ENCODE results near the gene USP17L21.
"Not testable (repeated sequence)": the region's sequence is repeated elsewhere in the genome, so short reads cannot be mapped to it uniquely, and the experiment has no call there.

GRCh38 chr4:9257824-9258223 is 4.8 kb upstream of the USP17L21 start, which contains the start of gene USP17L20:
- TF ChIP-seq POLR2AphosphoS5 (IDR thresholded peaks at IDR 0.05; ENCODE audit: borderline replicate concordance, low read depth, low read length); EZH2 (IDR thresholded peaks at IDR 0.05); FOXP2 (optimal IDR thresholded peaks at IDR 0.05; ENCODE audit: control extremely low read depth, extremely low read length, insufficient read depth): not testable (repeated sequence)
